Body of pancreas (tissue), 4 donors: ENCODE data around the gene MR1. TPM values are rescaled to one million over a fixed set of nuclear protein-coding genes. Genes with fewer than 3 reads are reported as not detected.
A peak's percentile ranks its signal among the peaks of the same experiment; 100 is the strongest.

Experiments used
- ATAC-seq: fragments of 150-250 bp; one replicate; pipeline ENCODE4 v1.9.1; 2016
- DNase-seq, 4 donors: peaks; one replicate each; pipeline ENCODE4 v3.0.0-alpha.2; 2019
- H3K27ac ChIP-seq, 4 donors: fragments of 200-600 bp; sonication (generic); 1 replicate in 3 of 4; 2 replicates in 1 of 4; pipeline versions ENCODE4 v1.5.1 to v1.6.1; 2016 to 2019; ENCODE audit warnings: mild to moderate bottlenecking in 1 of 4, mixed read lengths in 1 of 4, moderate library complexity in 1 of 4
- H3K27me3 ChIP-seq, 2 donors: fragments of 200-600 bp; sonication (generic); one replicate each; pipeline ENCODE4 v1.6.0; 2016; ENCODE audit warnings: mild to moderate bottlenecking in 1 of 2
- H3K36me3 ChIP-seq, 2 donors: fragments of 200-600 bp; sonication (generic); replicated peaks in 1 of 2; 2 replicates each; pipeline ENCODE4 v1.5.1; 2016; ENCODE audit warnings: low read depth in 2 of 2; ENCODE audit not compliant: insufficient read depth in 1 of 2
- H3K4me1 ChIP-seq: fragments of 200-600 bp; sonication (generic); one replicate; pipeline ENCODE4 v1.6.0; 2016
- H3K4me3 ChIP-seq, 2 donors: fragments of 200-600 bp; sonication (generic); 1 replicate in 1 of 2; 2 replicates in 1 of 2; pipeline ENCODE4 v1.5.1; 2016 to 2019
- H3K9me3 ChIP-seq, 3 donors: fragments of 200-600 bp; sonication (generic); 1 replicate in 2 of 3; 2 replicates in 1 of 3; pipeline ENCODE4 v1.5.1; 2016
- CTCF ChIP-seq, 7 experiments: fragments of 450-650 bp in 4 of 7; fragments of 200-600 bp in 3 of 7; sonication (generic) in 3 of 7; IDR thresholded peaks; one replicate each; pipeline ENCODE4 v1.5.1; 2016 to 2019; ENCODE audit warnings: antibody characterized with exemption in 7 of 7
- POLR2A ChIP-seq, 3 donors: fragments of 450-650 bp; IDR thresholded peaks; one replicate each; pipeline ENCODE4 v1.6.1; 2016; ENCODE audit warnings: antibody characterized with exemption in 3 of 3, mild to moderate bottlenecking in 2 of 3
- WGBS, 2 donors: methylation state at CpG; one replicate each; pipeline ENCODE4 v1.1.5; 2017; 5-methylcytosine and 5-hydroxymethylcytosine counted together
- intact Hi-C: fragments of 100-400 bp; cut with DNase I; formaldehyde crosslinking; loops from one replicate; pipeline ENCODE4 v1.15.1; 2023
- total RNA-seq, 2 donors: library from RNA; depleted of rRNA; stranded (reverse); fragments of >200 nt; gene quantifications; one replicate each; pipeline ENCODE4 v1.1.0, GENCODE V29; 2016

MR1 gene
- total RNA-seq, 2 donors from 2014 or later, result 2.3 to 4.9 TPM

- no peaks in the 10 kb centered on the region for H3K36me3 ChIP-seq
- ATAC-seq, result peak; percentile 25
- 0% methylated on average over 75 of the region's 97 CpGs; no CpG with 5 or more reads in 1 of the 2 donors for WGBS, 2 donors
- H3K4me3 ChIP-seq, result peak overlapping the region in 1 of 2 donors; percentile 65
- H3K27me3 ChIP-seq, result no peaks in the 10 kb centered on the region
- DNase-seq, result peak; percentile 25 to 42 (median 38)
- intact Hi-C loops, result loop anchor here (5.0 kb wide), 1 partner anchor 53 kb away; no protein-coding TSS in a partner anchor
- H3K9me3 ChIP-seq, result no peaks in the 10 kb centered on the region
- TF ChIP-seq POLR2A (IDR thresholded peaks at IDR 0.05) (no peak), CTCF (IDR thresholded peaks at IDR 0.05) (no peak)
- H3K27ac ChIP-seq, result peak overlapping the region; percentile 59 to 81 (median 74)
- peaks cover 37% of the 10 kb centered on the region for H3K4me1 ChIP-seq
Observed at GRCh38 chr1:181089017-181089675, 55.4 kb downstream of the MR1 start.

GRCh38 chr1:181089676-181090544 is 56.1 kb downstream of the MR1 start:
- peak; percentile 31 for ATAC-seq
- WGBS, 2 donors, result 12 to 55% methylated on average over 16 to 48 of the region's 48 CpGs
- H3K4me3 ChIP-seq, result peak overlapping the region; percentile 13 to 65

GRCh38 chr1:181090641-181091126 is 56.9 kb downstream of the MR1 start:
- TF ChIP-seq CTCF (IDR thresholded peaks at IDR 0.05) (no peak), POLR2A (IDR thresholded peaks at IDR 0.05) (no peak)
- no peaks in the 10 kb centered on the region for H3K9me3 ChIP-seq
- no peaks in the 10 kb centered on the region for H3K27me3 ChIP-seq
- no peaks in the 10 kb centered on the region for H3K36me3 ChIP-seq
- peak overlapping the region in 1 of 2 donors; percentile 65 for H3K4me3 ChIP-seq
- DNase-seq (no peak), ATAC-seq (no peak)
- peak overlapping the region in 3 of 4 donors; percentile 67 to 81 (median 80) for H3K27ac ChIP-seq
- peaks cover 37% of the 10 kb centered on the region for H3K4me1 ChIP-seq
- WGBS, 2 donors, result 34 to 42% methylated on average over 9 of the region's 9 CpGs
- intact Hi-C loops, result no loop called here

More at GRCh38 chr1:181089676-181090544, 56.1 kb downstream of the MR1 start:
- intact Hi-C loops, result loop anchor here (5.0 kb wide), 1 partner anchor 52 kb away; no protein-coding TSS in a partner anchor
- no peaks in the 10 kb centered on the region for H3K27me3 ChIP-seq
- no peaks in the 10 kb centered on the region for H3K9me3 ChIP-seq
- DNase-seq, result peak; percentile 60 to 76 (median 66)
- peaks cover 37% of the 10 kb centered on the region for H3K4me1 ChIP-seq
- no peak for TF ChIP-seq CTCF (IDR thresholded peaks at IDR 0.05)
- peak in 2 of 3 donors; percentile 38 to 45 for TF ChIP-seq POLR2A (IDR thresholded peaks at IDR 0.05)
- H3K27ac ChIP-seq, result peak overlapping the region; percentile 5 to 81 (median 74)
- no peaks in the 10 kb centered on the region for H3K36me3 ChIP-seq

GRCh38 chr1:181091309-181092040 is 57.7 kb downstream of the MR1 start:
- DNase-seq (no peak), ATAC-seq (no peak)
- WGBS, 2 donors, result 83 to 91% methylated on average over 8 of the region's 8 CpGs
- H3K27ac ChIP-seq, result no peak overlapping the region
- H3K9me3 ChIP-seq, result no peaks in the 10 kb centered on the region
- no peak overlapping the region for H3K4me3 ChIP-seq
- TF ChIP-seq CTCF (IDR thresholded peaks at IDR 0.05) (no peak), POLR2A (IDR thresholded peaks at IDR 0.05) (no peak)
- peaks cover 37% of the 10 kb centered on the region for H3K4me1 ChIP-seq
- no peaks in the 10 kb centered on the region for H3K27me3 ChIP-seq
- H3K36me3 ChIP-seq, result no peaks in the 10 kb centered on the region
- intact Hi-C loops, result no loop called here
